Uterus (tissue), 4 donors: ENCODE data around the gene PTPRD. TPM values are rescaled to one million over a fixed set of nuclear protein-coding genes. Genes with fewer than 3 reads are reported as not detected.
"Not testable (repeated sequence)": the region's sequence is repeated elsewhere in the genome, so short reads cannot be mapped to it uniquely, and the experiment has no call there.

Experiments used
- DNase-seq, 2 donors: peaks; one replicate each; pipeline ENCODE4 v3.0.0-alpha.2; 2019 to 2020
- H3K27ac ChIP-seq, 2 donors: fragments of 200-600 bp; sonication (generic); 1 replicate in 1 of 2; 2 replicates in 1 of 2; pipeline ENCODE4 v1.5.1; 2016 to 2018
- H3K27me3 ChIP-seq, 2 donors: fragments of 200-600 bp; sonication (generic); one replicate each; pipeline ENCODE4 v1.5.1; 2018 to 2019; ENCODE audit warnings: control low read depth in 1 of 2
- H3K36me3 ChIP-seq, 2 donors: fragments of 200-600 bp; sonication (generic); one replicate each; pipeline ENCODE4 v1.5.1; 2019; ENCODE audit warnings: control low read depth in 1 of 2
- H3K4me1 ChIP-seq, 2 donors: fragments of 200-600 bp; sonication (generic); one replicate each; pipeline ENCODE4 v1.5.1; 2018 to 2019; ENCODE audit warnings: control low read depth in 1 of 2
- H3K4me3 ChIP-seq, 2 donors: fragments of 200-600 bp; sonication (generic); 1 replicate in 1 of 2; 2 replicates in 1 of 2; pipeline ENCODE4 v1.5.1; 2018 to 2019; ENCODE audit warnings: mild to moderate bottlenecking in 1 of 2
- H3K9me3 ChIP-seq, 2 donors: fragments of 200-600 bp; sonication (generic); one replicate each; pipeline ENCODE4 v1.5.1; 2019; ENCODE audit warnings: control low read depth in 1 of 2
- POLR2A ChIP-seq, 2 donors: fragments of 450-650 bp; IDR thresholded peaks; one replicate each; pipeline ENCODE4 v1.6.1; 2016; ENCODE audit warnings: antibody characterized with exemption in 2 of 2, mild to moderate bottlenecking in 1 of 2, moderate library complexity in 1 of 2
- intact Hi-C: fragments of 100-400 bp; cut with DNase I; formaldehyde crosslinking; loops from one replicate; pipeline ENCODE4 v1.15.1; 2023; ENCODE audit warnings: low total_unique reads
- total RNA-seq, 4 donors: library from RNA; depleted of rRNA in 3 of 4; stranded (reverse); fragments of >200 nt in 3 of 4; gene quantifications; one replicate each; pipeline versions ENCODE4 v1.1.0 to v1.2.4, GENCODE V29; 2014 to 2023
- TF ChIP-seq, protein P1 (sequence below), 4 experiments: fragments of 200-600 bp in 2 of 4; fragments of 450-650 bp in 2 of 4; sonication (generic) in 2 of 4; IDR thresholded peaks; one replicate each; pipeline ENCODE4 v1.5.1; 2016 to 2019; ENCODE audit warnings: antibody characterized with exemption in 4 of 4, mild to moderate bottlenecking in 2 of 4, moderate library complexity in 1 of 4
- donor health status: DM: yes; HTN: yes; CAD: no.

PTPRD gene
- total RNA-seq, 4 donors from 2014 or later = 1.2 to 136 (median 26.4) TPM

DNA sequence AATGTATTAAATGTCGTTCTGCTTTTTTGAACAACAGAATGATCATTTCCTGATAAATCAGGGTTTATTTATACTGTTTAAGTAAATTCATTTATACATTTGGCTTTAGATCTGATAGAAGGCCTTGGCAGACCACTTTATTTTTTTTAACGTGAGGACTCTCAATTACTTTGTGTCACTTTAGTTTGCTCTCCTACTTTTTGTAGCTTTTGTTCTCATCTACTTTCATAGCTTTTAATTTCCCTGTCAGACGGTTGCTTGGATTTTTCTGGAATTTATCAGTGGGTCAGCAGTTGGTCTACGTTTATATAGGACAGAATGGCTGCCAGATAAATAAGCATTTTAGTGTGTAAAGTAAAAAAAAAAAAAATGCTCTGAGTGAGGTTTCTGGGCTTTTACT is 1910.9 kb downstream of the PTPRD start:
- no peaks in the 10 kb centered on the region for H3K4me1 ChIP-seq
- no peaks in the 10 kb centered on the region for H3K27me3 ChIP-seq
- no peak overlapping the region for H3K27ac ChIP-seq
- H3K4me3 ChIP-seq = no peak overlapping the region
- no peak for TF ChIP-seq POLR2A (IDR thresholded peaks at IDR 0.05)
- TF ChIP-seq, protein P1, sequence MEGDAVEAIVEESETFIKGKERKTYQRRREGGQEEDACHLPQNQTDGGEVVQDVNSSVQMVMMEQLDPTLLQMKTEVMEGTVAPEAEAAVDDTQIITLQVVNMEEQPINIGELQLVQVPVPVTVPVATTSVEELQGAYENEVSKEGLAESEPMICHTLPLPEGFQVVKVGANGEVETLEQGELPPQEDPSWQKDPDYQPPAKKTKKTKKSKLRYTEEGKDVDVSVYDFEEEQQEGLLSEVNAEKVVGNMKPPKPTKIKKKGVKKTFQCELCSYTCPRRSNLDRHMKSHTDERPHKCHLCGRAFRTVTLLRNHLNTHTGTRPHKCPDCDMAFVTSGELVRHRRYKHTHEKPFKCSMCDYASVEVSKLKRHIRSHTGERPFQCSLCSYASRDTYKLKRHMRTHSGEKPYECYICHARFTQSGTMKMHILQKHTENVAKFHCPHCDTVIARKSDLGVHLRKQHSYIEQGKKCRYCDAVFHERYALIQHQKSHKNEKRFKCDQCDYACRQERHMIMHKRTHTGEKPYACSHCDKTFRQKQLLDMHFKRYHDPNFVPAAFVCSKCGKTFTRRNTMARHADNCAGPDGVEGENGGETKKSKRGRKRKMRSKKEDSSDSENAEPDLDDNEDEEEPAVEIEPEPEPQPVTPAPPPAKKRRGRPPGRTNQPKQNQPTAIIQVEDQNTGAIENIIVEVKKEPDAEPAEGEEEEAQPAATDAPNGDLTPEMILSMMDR (IDR thresholded peaks at IDR 0.05) = no peak
- DNase-seq = no peak
- H3K9me3 ChIP-seq = no peaks in the 10 kb centered on the region
- intact Hi-C loops = no loop called here
- no peaks in the 10 kb centered on the region for H3K36me3 ChIP-seq

DNA sequence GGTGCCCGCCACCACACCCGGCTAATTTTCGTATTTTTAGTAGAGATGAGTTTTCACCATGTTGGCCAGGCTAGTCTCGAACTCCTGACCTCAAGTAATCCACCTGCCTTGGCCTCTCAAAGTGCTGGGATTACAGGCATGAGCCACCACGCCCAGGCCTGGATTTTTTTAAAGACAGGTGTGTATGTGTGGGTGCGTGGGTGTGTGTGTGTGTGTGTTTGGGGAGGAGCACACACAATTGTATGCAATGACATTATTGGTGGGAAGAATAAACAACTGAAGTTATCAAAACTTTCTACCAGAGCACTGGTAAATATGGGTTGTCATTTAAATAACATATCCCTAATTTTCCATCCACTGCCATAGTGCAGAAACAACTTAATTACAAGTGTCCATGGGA is 1915.2 kb downstream of the PTPRD start:
- H3K4me3 ChIP-seq, H3K27me3 ChIP-seq, DNase-seq, H3K36me3 ChIP-seq, H3K27ac ChIP-seq, H3K4me1 ChIP-seq, H3K9me3 ChIP-seq, intact Hi-C loops: not testable (repeated sequence)

DNA sequence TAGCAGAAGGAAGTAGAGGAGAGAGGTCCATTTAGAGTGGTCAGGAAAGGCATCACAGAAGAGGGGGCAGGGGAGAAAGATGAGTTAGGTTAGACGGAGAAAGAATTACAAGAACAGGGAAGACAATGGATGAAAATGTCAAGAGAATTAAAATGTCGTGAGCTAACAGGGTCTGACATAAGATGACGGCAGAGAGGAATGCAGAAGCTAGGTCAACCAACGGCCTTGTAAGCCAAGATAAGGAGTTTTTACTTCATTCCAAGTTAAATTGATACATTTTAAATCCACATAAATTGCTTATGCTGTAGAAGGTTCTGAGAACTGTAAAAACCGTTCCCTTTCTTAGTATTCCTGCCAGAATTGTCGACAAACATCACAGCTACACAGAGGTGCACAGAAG is 1916.3 kb downstream of the PTPRD start:
- Histone ChIP-seq H3K9me3 (no peaks in the 10 kb centered on the region), H3K4me1 (no peaks in the 10 kb centered on the region), H3K4me3 (no peak overlapping the region), H3K27me3 (no peaks in the 10 kb centered on the region), H3K27ac (no peak overlapping the region), H3K36me3 (no peaks in the 10 kb centered on the region)
- DNase-seq = no peak
- intact Hi-C loops = no loop called here
- TF ChIP-seq POLR2A (IDR thresholded peaks at IDR 0.05) = no peak
- TF ChIP-seq, protein P1 (IDR thresholded peaks at IDR 0.05) = no peak

DNA sequence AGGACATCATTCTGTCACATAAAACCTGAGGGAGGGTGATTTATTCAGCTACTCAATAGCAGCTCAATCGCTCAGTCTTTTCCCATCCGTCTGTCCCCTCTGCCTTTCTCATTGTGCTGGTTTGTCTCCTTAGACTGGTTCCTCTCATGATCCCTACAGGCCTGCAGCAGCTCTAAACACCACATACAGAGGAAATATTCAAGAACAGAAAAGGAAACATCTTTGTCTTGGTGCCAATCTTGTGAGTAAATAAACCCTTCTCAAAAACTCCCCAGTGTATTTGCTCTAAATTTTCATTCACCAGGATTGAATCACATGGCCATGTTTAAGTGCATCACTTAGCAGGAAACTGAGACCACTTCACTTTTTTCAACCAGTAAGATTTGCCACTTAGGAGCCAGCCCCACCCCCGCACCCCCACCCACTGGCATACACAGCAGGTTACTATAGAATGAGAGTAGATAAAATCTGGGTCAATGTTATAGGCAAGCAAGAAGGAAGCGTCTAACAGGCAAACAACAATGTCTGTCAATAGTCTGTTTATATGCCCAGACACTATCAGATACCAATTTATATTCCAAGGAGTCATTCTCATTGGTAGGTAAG is 1917.7 kb downstream of the PTPRD start:
- Histone ChIP-seq H3K4me1 (no peaks in the 10 kb centered on the region), H3K27ac (no peak overlapping the region), H3K9me3 (no peaks in the 10 kb centered on the region), H3K4me3 (no peak overlapping the region), H3K27me3 (no peaks in the 10 kb centered on the region), H3K36me3 (no peaks in the 10 kb centered on the region)
- intact Hi-C loops = no loop called here
- no peak for TF ChIP-seq POLR2A (IDR thresholded peaks at IDR 0.05)
- TF ChIP-seq, protein P1 (IDR thresholded peaks at IDR 0.05) = no peak
- no peak for DNase-seq

DNA sequence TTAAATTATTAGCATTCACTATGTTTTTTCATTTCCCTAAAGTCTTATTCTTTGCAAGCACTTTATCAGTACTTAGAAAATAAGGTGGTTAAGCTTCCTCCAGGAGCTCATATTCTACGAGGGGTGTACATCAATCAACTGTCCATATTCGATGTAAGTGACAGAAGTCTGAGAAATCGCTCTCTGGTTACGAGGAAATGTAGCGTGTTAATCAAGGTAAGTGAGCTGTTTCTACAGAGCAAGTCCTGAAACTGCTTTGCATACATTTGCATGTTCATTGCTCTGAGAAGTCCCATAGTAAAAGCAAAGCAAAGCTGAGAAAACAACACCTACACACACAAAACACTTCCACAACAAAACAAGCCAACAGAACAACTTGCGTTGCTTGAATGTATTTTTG is 1919.3 kb downstream of the PTPRD start:
- no peak overlapping the region for H3K27ac ChIP-seq
- no peak for DNase-seq
- no peaks in the 10 kb centered on the region for H3K4me1 ChIP-seq
- TF ChIP-seq POLR2A (IDR thresholded peaks at IDR 0.05) = no peak
- TF ChIP-seq, protein P1 (IDR thresholded peaks at IDR 0.05) = no peak
- no peak overlapping the region for H3K4me3 ChIP-seq
- no peaks in the 10 kb centered on the region for H3K9me3 ChIP-seq
- H3K36me3 ChIP-seq = no peaks in the 10 kb centered on the region
- H3K27me3 ChIP-seq = no peaks in the 10 kb centered on the region
- intact Hi-C loops = no loop called here

DNA sequence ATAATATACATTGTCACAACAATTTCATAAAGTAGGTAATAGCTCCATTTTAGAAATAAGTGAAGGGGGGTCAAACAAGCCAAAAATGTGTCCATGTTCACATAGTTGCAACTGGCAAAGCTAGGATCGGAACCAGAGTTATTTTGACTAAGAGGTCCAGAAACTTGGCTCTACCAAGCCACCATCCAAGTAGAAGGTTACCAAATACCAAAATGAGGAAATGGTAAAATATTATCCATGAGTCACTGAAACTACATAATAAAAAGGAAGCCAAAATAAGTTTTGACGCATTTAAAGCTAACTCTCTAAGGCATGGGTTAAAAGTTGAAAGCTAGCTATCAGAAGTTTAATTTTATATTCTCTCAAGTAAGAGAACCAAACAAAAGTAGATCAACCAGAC is 1926.3 kb downstream of the PTPRD start:
- H3K4me3 ChIP-seq = no peak overlapping the region
- no peaks in the 10 kb centered on the region for H3K9me3 ChIP-seq
- H3K4me1 ChIP-seq = no peaks in the 10 kb centered on the region
- no peaks in the 10 kb centered on the region for H3K27me3 ChIP-seq
- no peak for DNase-seq
- no peaks in the 10 kb centered on the region for H3K36me3 ChIP-seq
- intact Hi-C loops = no loop called here
- no peak overlapping the region for H3K27ac ChIP-seq
- TF ChIP-seq, protein P1 (IDR thresholded peaks at IDR 0.05) = no peak
